SIG-M5 treated with dmso at 0.1 percent for 504 hours (cell line): ENCODE data around the gene NEDD4L.

ENCODE experiments used
- DNase-seq: peaks from one replicate; lab custom pipeline; 2025; ENCODE audit not compliant: unreplicated experiment; lab: John Stamatoyannopoulos, UW

The NEDD4L gene

GRCh38 chr18:58229162-58229561 is 185.1 kb downstream of the NEDD4L start:
- no peak for DNase-seq

GRCh38 chr18:58230438-58231179 is 186.6 kb downstream of the NEDD4L start:
- DNase-seq: no peak

- DNase-seq: peak; percentile 9
Observed at GRCh38 chr18:58231930-58232329, 187.9 kb downstream of the NEDD4L start.

GRCh38 chr18:58232668-58233067 is 188.6 kb downstream of the NEDD4L start:
- no peak for DNase-seq

GRCh38 chr18:58234359-58234741 is 190.3 kb downstream of the NEDD4L start:
- DNase-seq: no peak

- no peak for DNase-seq
Observed at GRCh38 chr18:58235001-58235436, 191.0 kb downstream of the NEDD4L start.

- no peak for DNase-seq
Observed at GRCh38 chr18:58239879-58240278, 195.9 kb downstream of the NEDD4L start.

- no peak for DNase-seq
Observed at GRCh38 chr18:58241026-58241679, 197.1 kb downstream of the NEDD4L start.

GRCh38 chr18:58241877-58242276 is 197.9 kb downstream of the NEDD4L start:
- no peak for DNase-seq

GRCh38 chr18:58242435-58242834 is 198.4 kb downstream of the NEDD4L start:
- DNase-seq: no peak

GRCh38 chr18:58242968-58243367 is 198.9 kb downstream of the NEDD4L start:
- no peak for DNase-seq

GRCh38 chr18:58243401-58243800 is 199.4 kb downstream of the NEDD4L start:
- DNase-seq: no peak

- DNase-seq: no peak
Observed at GRCh38 chr18:58247363-58247834, 203.4 kb downstream of the NEDD4L start.

- DNase-seq: no peak
Observed at GRCh38 chr18:58249712-58250111, 205.7 kb downstream of the NEDD4L start.

GRCh38 chr18:58251416-58251815 is 207.4 kb downstream of the NEDD4L start:
- DNase-seq: no peak

- DNase-seq: no peak
Observed at GRCh38 chr18:58252166-58252565, 208.1 kb downstream of the NEDD4L start.

- DNase-seq: no peak
Observed at GRCh38 chr18:58253318-58253717, 209.3 kb downstream of the NEDD4L start.

GRCh38 chr18:58253871-58254270 is 209.8 kb downstream of the NEDD4L start:
- DNase-seq: no peak

- DNase-seq: no peak
Observed at GRCh38 chr18:58254873-58255511, 211.0 kb downstream of the NEDD4L start.

- no peak for DNase-seq
Observed at GRCh38 chr18:58255701-58256311, 211.8 kb downstream of the NEDD4L start.

- no peak for DNase-seq
Observed at GRCh38 chr18:58256316-58257080, 212.5 kb downstream of the NEDD4L start.
